ENCODE data around the gene ZBED2.

DNA sequence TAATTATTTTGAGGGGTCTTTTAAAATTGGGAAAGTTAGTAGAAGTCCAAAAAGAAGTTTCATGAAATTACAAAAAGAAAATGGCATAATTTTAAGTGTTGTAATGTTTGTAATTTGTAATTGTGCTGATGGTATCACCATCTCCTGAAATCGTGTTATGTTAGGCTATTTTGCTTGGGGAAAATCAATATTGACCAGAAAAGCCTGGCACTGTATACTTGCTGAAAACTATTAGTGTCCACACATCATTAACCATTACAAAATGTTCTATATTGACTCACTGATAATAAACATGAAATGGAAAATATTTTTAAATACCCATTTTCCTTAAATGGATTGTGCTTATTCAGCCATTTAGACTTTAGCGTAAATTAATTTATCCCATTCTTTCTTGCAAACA lies 40.3 kb upstream of the ZBED2 start:
- TF ChIP-seq PPARA (CRISPR knock-in tag; IDR thresholded peaks at IDR 0.05; ENCODE audit: borderline replicate concordance) = no peak
- TF ChIP-seq CSDC2 (CRISPR knock-in tag; IDR thresholded peaks at IDR 0.05) = no peak
- TF ChIP-seq BACH2 (CRISPR knock-in tag; IDR thresholded peaks at IDR 0.05; ENCODE audit: borderline replicate concordance) = no peak
- TF ChIP-seq RARB (CRISPR knock-in tag; IDR thresholded peaks at IDR 0.05) = no peak
- no peak for TF ChIP-seq PATZ1 (CRISPR knock-in tag; IDR thresholded peaks at IDR 0.05; ENCODE audit: borderline replicate concordance)
- TF ChIP-seq ZNF70 (CRISPR knock-in tag; IDR thresholded peaks at IDR 0.05) = no peak
- TF ChIP-seq OSR1 (CRISPR knock-in tag; IDR thresholded peaks at IDR 0.05) = no peak
- no peak for TF ChIP-seq CREB5 (CRISPR knock-in tag; IDR thresholded peaks at IDR 0.05; ENCODE audit: low read depth)
- no peak for TF ChIP-seq GLIS3 (CRISPR knock-in tag; IDR thresholded peaks at IDR 0.05)
- no peak for TF ChIP-seq ISL1 (CRISPR knock-in tag; IDR thresholded peaks at IDR 0.05)
- TF ChIP-seq ZFP3 (CRISPR knock-in tag; IDR thresholded peaks at IDR 0.05) = no peak

Measured in SK-N-SH treated with all-trans-retinoic acid at 6 μM for 48 hours (cell line).